Vagina (tissue), 2 donors: ENCODE data around the gene VPS11.
"Not testable (repeated sequence)": the region's sequence is repeated elsewhere in the genome, so short reads cannot be mapped to it uniquely, and the experiment has no call there.

Experiments used
- POLR2A ChIP-seq, 2 donors: fragments of 450-650 bp; IDR thresholded peaks; one replicate each; pipeline ENCODE4 v1.6.1; 2017; ENCODE audit warnings: antibody characterized with exemption in 2 of 2, mild to moderate bottlenecking in 2 of 2, moderate library complexity in 2 of 2
- POLR2AphosphoS5 ChIP-seq, 2 donors: sonication (generic); formaldehyde crosslinking; IDR thresholded peaks; one replicate each; pipeline ENCODE4 v1.9.0; 2017; ENCODE audit warnings: antibody characterized with exemption in 2 of 2, mild to moderate bottlenecking in 2 of 2, low read depth in 1 of 2; ENCODE audit not compliant: insufficient read depth in 1 of 2
- TF ChIP-seq, protein P1 (sequence below), 3 experiments: fragments of 450-650 bp in 2 of 3; fragments of 200-600 bp in 1 of 3; sonication (generic) in 1 of 3; IDR thresholded peaks; one replicate each; pipeline ENCODE4 v1.5.1; 2017 to 2019; ENCODE audit warnings: antibody characterized with exemption in 3 of 3, mild to moderate bottlenecking in 2 of 3, moderate library complexity in 2 of 3

DNA sequence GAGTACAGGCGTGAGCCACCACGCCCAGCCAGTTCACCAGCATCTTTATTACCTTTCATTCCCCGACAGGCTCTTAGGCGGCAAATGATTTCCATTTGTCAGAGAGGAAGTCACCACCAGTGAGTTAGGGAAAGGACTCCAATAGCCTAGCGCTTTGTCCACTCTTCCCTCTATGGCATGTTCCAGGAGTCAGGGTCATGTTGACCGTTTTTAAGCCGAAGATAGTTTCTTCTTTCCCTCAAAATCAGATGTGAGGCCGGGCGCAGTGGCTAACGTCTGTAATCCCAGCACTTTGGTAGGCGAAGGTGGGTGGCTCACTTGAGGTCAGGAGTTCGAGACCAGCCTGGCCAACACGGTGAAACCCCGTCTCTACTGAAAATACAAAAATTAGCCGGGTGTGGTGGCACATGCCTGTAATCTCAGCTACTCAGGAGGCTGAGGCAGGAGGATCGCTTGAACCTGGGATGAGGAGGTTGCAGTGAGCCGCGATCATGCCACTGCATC, 35.6 kb downstream of the VPS11 start:
- TF ChIP-seq POLR2A (IDR thresholded peaks at IDR 0.05); POLR2AphosphoS5 (IDR thresholded peaks at IDR 0.05; ENCODE audit: insufficient read depth in 1 of 2, low read depth in 1 of 2): not testable (repeated sequence)
- TF ChIP-seq, protein P1, sequence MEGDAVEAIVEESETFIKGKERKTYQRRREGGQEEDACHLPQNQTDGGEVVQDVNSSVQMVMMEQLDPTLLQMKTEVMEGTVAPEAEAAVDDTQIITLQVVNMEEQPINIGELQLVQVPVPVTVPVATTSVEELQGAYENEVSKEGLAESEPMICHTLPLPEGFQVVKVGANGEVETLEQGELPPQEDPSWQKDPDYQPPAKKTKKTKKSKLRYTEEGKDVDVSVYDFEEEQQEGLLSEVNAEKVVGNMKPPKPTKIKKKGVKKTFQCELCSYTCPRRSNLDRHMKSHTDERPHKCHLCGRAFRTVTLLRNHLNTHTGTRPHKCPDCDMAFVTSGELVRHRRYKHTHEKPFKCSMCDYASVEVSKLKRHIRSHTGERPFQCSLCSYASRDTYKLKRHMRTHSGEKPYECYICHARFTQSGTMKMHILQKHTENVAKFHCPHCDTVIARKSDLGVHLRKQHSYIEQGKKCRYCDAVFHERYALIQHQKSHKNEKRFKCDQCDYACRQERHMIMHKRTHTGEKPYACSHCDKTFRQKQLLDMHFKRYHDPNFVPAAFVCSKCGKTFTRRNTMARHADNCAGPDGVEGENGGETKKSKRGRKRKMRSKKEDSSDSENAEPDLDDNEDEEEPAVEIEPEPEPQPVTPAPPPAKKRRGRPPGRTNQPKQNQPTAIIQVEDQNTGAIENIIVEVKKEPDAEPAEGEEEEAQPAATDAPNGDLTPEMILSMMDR (IDR thresholded peaks at IDR 0.05) = not testable (repeated sequence)
